ENCODE data around the gene SMAD5.

DNA sequence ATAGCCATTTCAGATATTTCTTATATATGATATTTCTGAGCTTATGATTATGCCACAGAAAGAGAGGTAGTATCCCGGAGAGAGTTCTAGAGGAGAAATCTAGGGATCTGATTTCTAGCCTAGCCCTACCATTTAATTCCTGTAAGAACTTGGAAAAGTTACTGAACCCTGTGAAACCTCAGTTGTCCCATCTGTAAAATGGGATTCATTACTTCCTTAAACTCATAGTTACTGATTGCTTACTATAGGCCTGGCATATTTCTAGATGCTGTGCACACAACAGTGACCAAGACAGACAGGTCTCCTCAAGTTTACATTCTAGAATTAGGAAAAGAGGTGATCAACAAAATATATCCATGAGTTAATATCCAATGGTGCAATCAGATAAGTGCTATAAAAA lies 30.8 kb upstream of the SMAD5 start:
- TF ChIP-seq, protein P1, sequence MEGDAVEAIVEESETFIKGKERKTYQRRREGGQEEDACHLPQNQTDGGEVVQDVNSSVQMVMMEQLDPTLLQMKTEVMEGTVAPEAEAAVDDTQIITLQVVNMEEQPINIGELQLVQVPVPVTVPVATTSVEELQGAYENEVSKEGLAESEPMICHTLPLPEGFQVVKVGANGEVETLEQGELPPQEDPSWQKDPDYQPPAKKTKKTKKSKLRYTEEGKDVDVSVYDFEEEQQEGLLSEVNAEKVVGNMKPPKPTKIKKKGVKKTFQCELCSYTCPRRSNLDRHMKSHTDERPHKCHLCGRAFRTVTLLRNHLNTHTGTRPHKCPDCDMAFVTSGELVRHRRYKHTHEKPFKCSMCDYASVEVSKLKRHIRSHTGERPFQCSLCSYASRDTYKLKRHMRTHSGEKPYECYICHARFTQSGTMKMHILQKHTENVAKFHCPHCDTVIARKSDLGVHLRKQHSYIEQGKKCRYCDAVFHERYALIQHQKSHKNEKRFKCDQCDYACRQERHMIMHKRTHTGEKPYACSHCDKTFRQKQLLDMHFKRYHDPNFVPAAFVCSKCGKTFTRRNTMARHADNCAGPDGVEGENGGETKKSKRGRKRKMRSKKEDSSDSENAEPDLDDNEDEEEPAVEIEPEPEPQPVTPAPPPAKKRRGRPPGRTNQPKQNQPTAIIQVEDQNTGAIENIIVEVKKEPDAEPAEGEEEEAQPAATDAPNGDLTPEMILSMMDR (IDR thresholded peaks at IDR 0.05): no peak
- TF ChIP-seq POLR2A (IDR thresholded peaks at IDR 0.05): no peak
